Stimulated activated naive B cell treated with anti-CD40 and anti-IgM and Interleukin-4, amounts not matched to agents 10 μg/mL and 1 μg/mL and 100 μg/mL, for 72 hours (primary cell): ENCODE results near the gene CAPN9.

Experiments
- ATAC-seq, 2 donors: fragments of 150-1000 bp; cut with Tn5 transposase; replicated peaks; 2 replicates each; pipeline ENCODE4 v1.10.0; 2021; ENCODE audit warnings: moderate library complexity in 1 of 2
- DNase-seq: peaks from one replicate; pipeline ENCODE4 v3.0.0; 2021
- H3K27ac Mint-ChIP-seq: one replicate; pipeline ENCODE4 v1.8.0; 2022; ENCODE audit warnings: mild to moderate bottlenecking, mixed read lengths
- H3K27me3 Mint-ChIP-seq, 2 donors: one replicate each; pipeline ENCODE4 v1.8.0; 2022; ENCODE audit warnings: mixed read lengths in 2 of 2
- H3K36me3 Mint-ChIP-seq, 2 donors: one replicate each; pipeline ENCODE4 v1.8.0; 2022; ENCODE audit warnings: mixed read lengths in 2 of 2, mild to moderate bottlenecking in 1 of 2
- H3K4me1 Mint-ChIP-seq, 2 donors: one replicate each; pipeline ENCODE4 v1.8.0; 2022; ENCODE audit warnings: mixed read lengths in 2 of 2, mild to moderate bottlenecking in 1 of 2
- H3K4me3 Mint-ChIP-seq, 2 donors: one replicate each; pipeline ENCODE4 v1.8.0; 2022; ENCODE audit warnings: mild to moderate bottlenecking in 2 of 2, mixed read lengths in 2 of 2, moderate library complexity in 1 of 2
- H3K9me3 Mint-ChIP-seq, 2 donors: one replicate each; pipeline ENCODE4 v1.8.0; 2022; ENCODE audit warnings: mixed read lengths in 2 of 2, mild to moderate bottlenecking in 1 of 2

The CAPN9 gene

DNA sequence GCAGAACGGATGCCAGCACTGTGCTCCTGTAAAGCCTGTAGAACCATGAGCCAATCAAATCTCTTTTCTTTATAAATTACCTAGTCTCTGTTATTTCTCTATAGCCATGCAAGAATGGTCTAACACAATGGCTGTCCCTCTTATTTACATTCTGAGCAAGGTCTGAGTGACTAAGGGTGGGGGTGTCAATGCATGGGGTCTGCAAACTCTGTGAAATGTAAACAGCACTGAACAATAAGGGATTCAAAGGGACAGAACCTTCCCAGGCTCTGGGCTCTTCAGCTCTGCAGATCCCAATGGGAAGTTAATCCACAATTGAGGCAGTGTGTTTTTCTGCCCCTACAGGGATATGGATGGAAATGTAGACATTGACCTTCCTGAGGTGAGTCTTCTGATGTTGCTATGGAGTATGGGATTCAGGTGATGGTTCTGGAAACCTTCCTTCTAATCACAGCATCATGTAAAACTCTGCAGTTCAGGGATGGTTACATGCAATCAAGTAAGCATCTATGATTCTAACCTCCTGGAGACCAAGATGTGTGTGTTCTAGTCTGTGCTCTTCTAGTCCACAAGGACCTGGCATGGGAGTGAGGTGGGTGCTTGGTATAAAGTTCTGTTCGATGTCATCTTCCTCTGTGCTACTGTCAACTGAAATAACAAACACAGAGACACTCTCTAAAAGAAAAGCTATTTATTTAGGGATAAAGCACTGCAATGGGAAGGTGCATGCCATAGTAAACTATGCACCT is 38.6 kb downstream of the CAPN9 start:
- Mint-ChIP-seq H3K27me3 (peaks cover 12 to 18% of the 10 kb centered on the region in 2 donors), H3K4me3 (no peak overlapping the region), H3K36me3 (no peaks in the 10 kb centered on the region), H3K9me3 (peaks cover 0 to 3% of the 10 kb centered on the region in 2 donors), H3K27ac (no peak overlapping the region), H3K4me1 (no peaks in the 10 kb centered on the region)
- ATAC-seq (no peak), DNase-seq (no peak)

DNA sequence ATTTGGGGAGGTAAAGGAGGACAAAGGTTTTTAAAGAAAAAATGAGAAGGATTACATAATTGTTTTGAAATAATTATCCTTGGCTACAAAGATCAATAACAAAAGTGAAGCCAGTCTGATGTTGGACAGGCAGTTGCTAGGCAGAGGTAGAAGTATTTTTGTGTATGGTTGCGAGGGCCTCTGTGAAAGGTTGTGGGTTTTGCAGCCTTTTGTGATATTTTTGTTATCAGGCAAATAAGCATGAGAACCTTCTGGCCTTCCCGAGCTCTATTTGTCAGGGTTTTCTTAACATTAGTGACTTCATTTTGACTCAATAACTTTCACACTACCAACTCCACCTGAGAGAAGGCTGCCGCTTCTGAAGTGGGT is 39.2 kb downstream of the CAPN9 start:
- peaks cover 13 to 18% of the 10 kb centered on the region in 2 donors for H3K27me3 Mint-ChIP-seq
- peaks cover 0 to 3% of the 10 kb centered on the region in 2 donors for H3K9me3 Mint-ChIP-seq
- no peak overlapping the region for H3K27ac Mint-ChIP-seq
- no peak for ATAC-seq
- H3K4me3 Mint-ChIP-seq = no peak overlapping the region
- H3K4me1 Mint-ChIP-seq = no peaks in the 10 kb centered on the region
- H3K36me3 Mint-ChIP-seq = no peaks in the 10 kb centered on the region
- DNase-seq = no peak

DNA sequence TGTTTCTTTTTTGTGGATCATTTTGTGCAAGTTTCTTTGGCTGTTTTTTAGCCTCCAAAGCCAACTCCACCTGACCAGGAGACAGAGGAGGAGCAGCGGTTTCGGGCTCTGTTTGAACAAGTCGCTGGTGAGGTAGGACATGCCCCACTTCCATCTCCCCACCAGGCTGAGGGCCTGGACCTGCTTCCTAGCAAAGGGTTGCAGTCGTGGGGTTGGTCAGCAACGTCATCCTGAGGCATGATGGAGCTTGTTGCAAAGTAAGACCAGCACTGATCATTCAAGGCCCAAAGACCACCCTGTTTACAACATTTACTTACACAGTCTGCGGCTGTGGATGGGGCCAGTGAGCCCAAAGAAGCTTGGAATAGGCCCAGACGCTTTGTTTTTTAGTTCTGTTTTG is 40.3 kb downstream of the CAPN9 start:
- Mint-ChIP-seq H3K27ac (no peak overlapping the region), H3K4me1 (no peaks in the 10 kb centered on the region), H3K9me3 (peaks cover 0 to 3% of the 10 kb centered on the region in 2 donors), H3K36me3 (no peaks in the 10 kb centered on the region), H3K4me3 (no peak overlapping the region), H3K27me3 (peaks cover 18 to 22% of the 10 kb centered on the region in 2 donors)
- ATAC-seq (no peak), DNase-seq (no peak)

DNA sequence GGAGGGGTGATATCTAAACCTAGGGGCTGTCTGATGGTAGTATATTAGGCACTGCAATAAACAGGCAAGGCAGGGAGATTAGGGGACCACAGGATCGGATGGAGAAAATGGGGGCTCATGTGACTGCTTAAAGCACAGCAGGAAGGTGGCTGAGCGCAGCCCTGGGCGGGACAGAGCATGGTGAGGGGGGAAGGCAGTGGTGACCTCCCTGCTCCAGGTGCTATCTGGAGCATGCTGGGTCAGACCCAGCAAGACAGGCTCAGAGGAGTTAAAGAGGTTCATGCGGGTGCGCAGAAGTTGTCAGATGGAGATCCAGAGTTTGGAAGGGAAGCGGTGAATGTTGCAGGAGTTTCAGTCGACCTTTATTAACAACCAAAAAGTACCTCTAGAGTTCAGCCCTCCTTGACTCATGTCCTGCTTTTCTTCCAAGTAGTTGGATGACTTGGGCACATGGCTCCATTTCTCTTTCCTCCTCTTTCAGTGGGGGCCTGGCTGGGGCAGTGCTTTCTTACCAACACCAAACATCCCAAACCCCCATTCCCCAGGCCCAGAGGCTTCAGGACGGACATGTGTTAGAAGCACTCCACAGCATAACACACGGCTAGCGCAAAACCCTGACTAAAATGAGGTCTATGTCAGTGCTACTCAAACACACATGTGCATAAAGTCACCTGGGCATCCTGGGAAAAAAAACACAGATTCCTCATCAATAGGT is 41.5 kb downstream of the CAPN9 start:
- H3K36me3 Mint-ChIP-seq = no peaks in the 10 kb centered on the region
- ATAC-seq = no peak

GRCh38 chr1:230790026-230790425 is 42.8 kb downstream of the CAPN9 start:
- DNase-seq = no peak
- peaks cover 0 to 2% of the 10 kb centered on the region in 2 donors for H3K9me3 Mint-ChIP-seq
- H3K27ac Mint-ChIP-seq = no peak overlapping the region
- H3K4me3 Mint-ChIP-seq = no peak overlapping the region
- H3K27me3 Mint-ChIP-seq = peaks cover 30 to 31% of the 10 kb centered on the region in 2 donors
- no peaks in the 10 kb centered on the region for H3K4me1 Mint-ChIP-seq
- no peak for ATAC-seq
- H3K36me3 Mint-ChIP-seq = no peaks in the 10 kb centered on the region

More for the DNA sequence above, 41.5 kb downstream of the CAPN9 start:
- H3K27ac Mint-ChIP-seq = no peak overlapping the region
- H3K4me3 Mint-ChIP-seq = no peak overlapping the region
- H3K4me1 Mint-ChIP-seq = no peaks in the 10 kb centered on the region
- H3K27me3 Mint-ChIP-seq = peaks cover 25 to 29% of the 10 kb centered on the region in 2 donors
- H3K9me3 Mint-ChIP-seq = peaks cover 0 to 3% of the 10 kb centered on the region in 2 donors
- no peak for DNase-seq

DNA sequence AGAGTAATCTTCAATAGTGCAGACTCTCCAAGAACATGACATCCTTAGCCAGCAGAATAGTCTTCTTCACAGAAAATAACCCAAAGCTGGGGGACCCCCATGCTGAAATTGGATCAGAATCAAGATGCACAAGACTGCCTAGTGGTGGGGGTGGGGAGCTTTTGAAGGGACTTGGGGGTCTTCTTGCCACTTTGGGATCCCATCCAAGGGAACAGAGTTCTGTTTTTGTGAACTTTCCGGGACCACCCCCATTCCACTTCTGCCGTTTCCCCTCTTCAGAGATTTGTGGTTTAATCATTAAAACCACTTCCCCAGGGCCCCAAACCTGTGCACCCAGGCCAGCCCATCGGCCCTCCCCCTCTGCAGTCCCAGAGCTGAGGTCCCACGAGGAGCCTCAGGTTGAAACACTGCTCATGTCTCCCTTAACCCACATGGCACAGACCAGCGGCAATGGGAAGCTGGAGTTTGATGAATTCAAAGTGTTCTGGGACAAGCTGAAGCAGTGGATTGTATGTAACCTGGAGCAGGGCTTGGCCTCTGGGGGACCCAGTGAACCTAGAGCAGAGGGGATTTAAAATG is 44.9 kb downstream of the CAPN9 start:
- Mint-ChIP-seq H3K27ac (no peak overlapping the region), H3K9me3 (no peaks in the 10 kb centered on the region), H3K27me3 (peaks cover 30 to 31% of the 10 kb centered on the region in 2 donors), H3K36me3 (no peaks in the 10 kb centered on the region), H3K4me3 (no peak overlapping the region), H3K4me1 (no peaks in the 10 kb centered on the region)
- DNase-seq = no peak
- no peak for ATAC-seq

GRCh38 chr1:230792691-230793462 is 45.7 kb downstream of the CAPN9 start:
- ATAC-seq (no peak), DNase-seq (no peak)
- H3K4me3 Mint-ChIP-seq = no peak overlapping the region
- H3K9me3 Mint-ChIP-seq = no peaks in the 10 kb centered on the region
- H3K36me3 Mint-ChIP-seq = no peaks in the 10 kb centered on the region
- no peak overlapping the region for H3K27ac Mint-ChIP-seq
- H3K4me1 Mint-ChIP-seq = no peaks in the 10 kb centered on the region
- H3K27me3 Mint-ChIP-seq = peaks cover 30 to 31% of the 10 kb centered on the region in 2 donors

- Mint-ChIP-seq H3K4me3 (no peak overlapping the region), H3K27me3 (peaks cover 28% of the 10 kb centered on the region in 2 donors), H3K4me1 (no peaks in the 10 kb centered on the region), H3K36me3 (no peaks in the 10 kb centered on the region), H3K9me3 (no peaks in the 10 kb centered on the region), H3K27ac (no peak overlapping the region)
- DNase-seq (no peak), ATAC-seq (no peak)
These were observed 46.2 kb downstream of the CAPN9 start for GRCh38 chr1:230793463-230793745.

- no peak overlapping the region for H3K4me3 Mint-ChIP-seq
- H3K36me3 Mint-ChIP-seq = no peaks in the 10 kb centered on the region
- no peaks in the 10 kb centered on the region for H3K9me3 Mint-ChIP-seq
- DNase-seq (no peak), ATAC-seq (no peak)
- H3K27me3 Mint-ChIP-seq = peaks cover 29 to 32% of the 10 kb centered on the region in 2 donors
- H3K27ac Mint-ChIP-seq = no peak overlapping the region
- no peaks in the 10 kb centered on the region for H3K4me1 Mint-ChIP-seq
These were observed 47.2 kb downstream of the CAPN9 start for GRCh38 chr1:230794431-230794830.

DNA sequence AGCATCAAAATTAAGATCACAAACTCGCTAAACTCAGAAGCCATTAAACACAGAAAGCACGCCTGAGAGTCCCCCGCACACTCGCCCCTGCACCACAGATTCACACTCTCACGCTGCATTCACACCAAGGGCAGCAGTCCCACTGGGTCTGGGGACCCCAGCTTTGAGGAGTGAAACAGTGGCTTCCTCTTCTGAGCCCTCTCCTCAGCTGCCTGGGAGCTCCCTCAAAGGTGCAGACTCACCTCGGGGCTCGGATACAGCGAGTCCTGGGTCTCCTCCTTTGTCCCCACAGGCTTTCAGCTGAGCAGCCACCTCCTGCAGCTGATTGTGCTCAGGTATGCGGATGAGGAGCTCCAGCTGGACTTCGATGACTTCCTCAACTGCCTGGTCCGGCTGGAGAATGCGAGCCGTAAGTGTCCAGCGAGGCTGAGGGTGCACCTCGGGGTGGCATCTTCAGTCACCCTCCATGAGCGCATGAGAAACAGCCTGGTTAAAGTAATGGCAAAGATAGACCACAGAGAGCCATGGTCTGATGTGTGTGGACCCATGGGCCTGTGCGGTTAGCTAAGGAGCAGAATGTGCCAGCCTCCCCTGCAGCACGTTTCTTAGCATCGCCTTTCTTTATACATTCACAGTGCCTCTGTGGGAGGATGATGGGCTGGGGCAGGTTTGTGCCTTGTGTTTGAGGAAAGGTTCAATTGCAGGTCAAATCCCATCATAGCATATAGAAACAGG is 47.9 kb downstream of the CAPN9 start:
- H3K27me3 Mint-ChIP-seq = peaks cover 29 to 32% of the 10 kb centered on the region in 2 donors
- ATAC-seq (no peak), DNase-seq (no peak)
- H3K36me3 Mint-ChIP-seq = no peaks in the 10 kb centered on the region
- no peak overlapping the region for H3K4me3 Mint-ChIP-seq
- H3K9me3 Mint-ChIP-seq = no peaks in the 10 kb centered on the region
- no peak overlapping the region for H3K27ac Mint-ChIP-seq
- H3K4me1 Mint-ChIP-seq = no peaks in the 10 kb centered on the region

DNA sequence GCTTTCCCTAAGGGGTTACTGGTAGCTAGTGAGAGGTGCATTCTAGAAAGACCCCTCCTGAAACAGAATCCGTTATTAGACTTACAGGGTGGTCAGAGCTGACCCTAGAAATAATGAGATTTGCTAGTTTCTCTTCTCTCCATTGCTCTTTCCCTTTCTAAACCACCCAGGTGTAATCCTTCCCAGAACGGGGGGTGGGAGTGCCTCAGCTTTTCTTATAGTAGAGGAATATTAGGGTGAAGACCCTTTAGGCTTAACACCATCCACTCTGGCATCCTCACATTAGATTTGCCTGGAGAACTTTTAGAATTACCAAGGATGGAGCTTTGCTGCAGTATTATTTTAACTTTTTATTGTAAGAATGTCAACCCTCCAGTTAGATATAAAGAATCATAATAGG is 49.4 kb downstream of the CAPN9 start:
- no peaks in the 10 kb centered on the region for H3K4me1 Mint-ChIP-seq
- no peak overlapping the region for H3K27ac Mint-ChIP-seq
- no peaks in the 10 kb centered on the region for H3K9me3 Mint-ChIP-seq
- no peak overlapping the region for H3K4me3 Mint-ChIP-seq
- peaks cover 32 to 38% of the 10 kb centered on the region in 2 donors for H3K27me3 Mint-ChIP-seq
- no peak for ATAC-seq
- no peaks in the 10 kb centered on the region for H3K36me3 Mint-ChIP-seq
- DNase-seq = no peak

- Mint-ChIP-seq H3K27ac (no peak overlapping the region), H3K27me3 (peaks cover 32 to 43% of the 10 kb centered on the region in 2 donors), H3K4me3 (no peak overlapping the region), H3K36me3 (no peaks in the 10 kb centered on the region), H3K9me3 (peaks cover 0 to 1% of the 10 kb centered on the region in 2 donors), H3K4me1 (no peaks in the 10 kb centered on the region)
- DNase-seq = no peak
- no peak for ATAC-seq
These were observed 50.3 kb downstream of the CAPN9 start for GRCh38 chr1:230797376-230797920.

- Mint-ChIP-seq H3K9me3 (peaks cover 0 to 1% of the 10 kb centered on the region in 2 donors), H3K27ac (no peak overlapping the region), H3K36me3 (no peaks in the 10 kb centered on the region), H3K27me3 (peaks cover 31 to 48% of the 10 kb centered on the region in 2 donors), H3K4me1 (no peaks in the 10 kb centered on the region), H3K4me3 (no peak overlapping the region)
- DNase-seq = no peak
- ATAC-seq = no peak
These were observed 50.8 kb downstream of the CAPN9 start for GRCh38 chr1:230797942-230798365.

- H3K27me3 Mint-ChIP-seq = peaks cover 27 to 44% of the 10 kb centered on the region in 2 donors
- H3K36me3 Mint-ChIP-seq = no peaks in the 10 kb centered on the region
- H3K4me3 Mint-ChIP-seq = no peak overlapping the region
- DNase-seq (no peak), ATAC-seq (no peak)
- H3K27ac Mint-ChIP-seq = no peak overlapping the region
- H3K4me1 Mint-ChIP-seq = no peaks in the 10 kb centered on the region
- H3K9me3 Mint-ChIP-seq = peaks cover 0 to 1% of the 10 kb centered on the region in 2 donors
These were observed 51.3 kb downstream of the CAPN9 start for GRCh38 chr1:230798491-230798890.
